ENCODE results near the gene NT5DC3.
"Not testable (repeated sequence)": the region's sequence is repeated elsewhere in the genome, so short reads cannot be mapped to it uniquely, and the experiment has no call there.

The NT5DC3 gene

DNA sequence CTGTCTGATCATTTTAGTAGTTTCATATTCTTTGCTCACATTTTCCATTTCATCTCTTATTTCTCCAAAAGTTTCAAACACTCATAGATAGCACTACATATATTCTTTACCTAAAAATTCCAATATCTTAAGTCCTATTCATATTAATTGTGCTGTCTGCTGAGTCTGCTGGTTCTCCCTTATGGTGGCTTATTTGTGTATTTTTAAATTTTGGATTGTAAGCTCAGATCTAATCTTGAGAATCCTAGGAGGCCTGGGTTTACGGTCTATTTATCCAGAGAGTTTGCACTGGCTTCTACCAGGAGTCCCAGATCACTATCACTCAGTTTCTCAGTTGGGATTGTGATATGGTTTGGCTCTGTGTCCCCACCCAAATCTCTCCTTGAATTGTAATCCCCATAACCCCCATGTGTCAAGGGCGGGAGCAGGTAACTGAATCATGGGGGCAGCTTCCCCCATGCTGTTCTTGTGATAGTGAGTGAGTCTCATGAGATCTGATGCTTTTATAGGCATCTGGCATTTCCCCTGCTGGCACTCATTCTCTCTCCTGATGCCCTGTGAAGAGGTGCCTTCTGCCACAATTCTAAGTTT, 10.2 kb downstream of the NT5DC3 start:
- DNase-seq: no peak

DNA sequence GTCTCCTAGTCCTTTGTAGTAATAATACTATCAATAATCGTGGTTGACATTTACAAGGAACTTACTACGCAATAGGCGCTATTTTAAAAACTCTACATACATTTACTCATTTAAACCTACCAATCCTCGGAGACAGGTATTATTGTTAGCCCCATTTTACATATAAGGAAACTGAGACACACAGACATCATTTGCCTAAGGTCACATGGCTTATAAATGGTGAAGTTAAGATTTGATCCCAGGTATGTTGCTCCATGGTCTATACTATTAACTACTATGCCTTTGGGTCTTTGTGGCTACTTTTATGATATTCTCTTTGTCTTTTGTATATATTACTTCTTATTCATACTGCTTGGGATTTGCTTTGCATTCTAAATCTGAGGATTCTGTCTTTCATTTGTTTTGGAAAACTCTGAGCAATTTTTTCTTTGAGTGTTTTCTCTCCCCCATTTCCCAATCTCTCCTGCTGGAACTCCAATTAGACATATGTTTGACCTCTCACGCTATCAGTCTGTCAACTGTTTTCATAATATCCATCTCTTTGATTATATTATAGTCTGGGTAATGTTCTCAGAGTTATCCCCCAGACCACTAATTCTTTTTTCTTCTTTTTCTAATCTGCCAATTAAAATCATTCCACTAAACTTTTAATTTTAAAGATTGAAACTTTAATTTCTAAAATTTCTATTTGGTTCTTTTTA, 10.9 kb downstream of the NT5DC3 start:
- DNase-seq: no peak

GRCh38 chr12:103829092-103829491, 11.9 kb downstream of the NT5DC3 start:
- DNase-seq: no peak

DNA sequence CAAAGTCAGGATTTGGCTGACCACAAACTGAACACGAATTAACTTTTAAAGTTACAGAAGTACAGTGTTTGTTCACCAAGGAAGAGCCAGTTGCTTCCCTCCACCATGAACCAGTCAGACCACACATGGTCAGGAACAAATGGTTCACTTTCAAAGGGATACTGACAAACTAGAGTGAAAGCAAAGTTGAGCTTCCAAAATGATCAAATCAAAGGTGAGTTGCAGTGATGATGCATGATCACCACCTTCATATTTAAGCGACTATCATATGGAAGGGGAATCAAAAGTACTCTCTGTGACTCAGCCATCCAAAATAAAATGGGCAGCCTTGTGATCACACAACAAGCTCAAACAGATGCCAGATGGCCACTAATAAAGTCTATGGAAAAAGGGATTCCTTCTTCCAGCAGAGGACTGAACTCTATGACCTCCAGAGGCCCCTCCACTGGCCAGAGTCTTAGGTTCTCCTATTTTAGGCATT, 13.1 kb downstream of the NT5DC3 start:
- no peak for DNase-seq

- no peak for DNase-seq
Measured at GRCh38 chr12:103824845-103825244, 16.2 kb downstream of the NT5DC3 start.

DNA sequence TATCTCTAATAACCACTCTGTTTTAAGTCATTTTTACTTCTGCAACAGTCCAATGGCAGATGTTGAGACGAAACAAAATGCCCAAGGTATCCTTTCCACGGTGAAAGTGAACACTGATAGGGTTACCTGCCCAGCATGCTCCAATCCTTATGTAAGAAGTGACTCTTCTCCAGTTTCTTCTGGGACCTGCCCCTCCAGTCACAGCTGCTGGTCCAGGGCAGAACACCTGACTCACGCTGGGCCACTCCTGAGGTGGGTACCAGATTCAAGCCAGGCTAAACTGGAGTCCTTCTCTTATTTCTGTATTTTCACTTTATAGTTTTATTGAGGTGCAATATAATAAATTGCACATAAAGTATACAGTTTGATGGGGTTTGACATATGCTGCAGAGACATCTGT, 16.7 kb downstream of the NT5DC3 start:
- DNase-seq: no peak

GRCh38 chr12:103823871-103824270, 17.2 kb downstream of the NT5DC3 start:
- DNase-seq: no peak

DNA sequence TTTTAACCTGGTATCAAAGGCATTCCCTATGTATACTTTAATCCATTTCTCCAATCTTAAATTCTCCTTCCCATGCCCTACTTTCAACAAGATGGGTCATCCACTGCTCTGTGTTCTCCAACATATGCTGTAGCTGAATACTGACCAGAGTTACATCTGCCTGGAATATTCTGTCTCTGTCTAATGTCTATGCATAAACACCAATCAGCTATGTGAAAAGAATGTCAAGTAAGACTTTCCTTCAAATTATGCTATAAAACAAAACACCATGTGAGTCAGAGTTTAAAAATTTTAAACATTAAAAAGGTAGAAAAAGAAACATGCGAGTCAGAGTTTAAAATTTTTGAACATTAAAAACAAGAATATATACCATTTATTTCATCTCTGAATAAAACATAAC, 19.3 kb downstream of the NT5DC3 start:
- no peak for DNase-seq

DNA sequence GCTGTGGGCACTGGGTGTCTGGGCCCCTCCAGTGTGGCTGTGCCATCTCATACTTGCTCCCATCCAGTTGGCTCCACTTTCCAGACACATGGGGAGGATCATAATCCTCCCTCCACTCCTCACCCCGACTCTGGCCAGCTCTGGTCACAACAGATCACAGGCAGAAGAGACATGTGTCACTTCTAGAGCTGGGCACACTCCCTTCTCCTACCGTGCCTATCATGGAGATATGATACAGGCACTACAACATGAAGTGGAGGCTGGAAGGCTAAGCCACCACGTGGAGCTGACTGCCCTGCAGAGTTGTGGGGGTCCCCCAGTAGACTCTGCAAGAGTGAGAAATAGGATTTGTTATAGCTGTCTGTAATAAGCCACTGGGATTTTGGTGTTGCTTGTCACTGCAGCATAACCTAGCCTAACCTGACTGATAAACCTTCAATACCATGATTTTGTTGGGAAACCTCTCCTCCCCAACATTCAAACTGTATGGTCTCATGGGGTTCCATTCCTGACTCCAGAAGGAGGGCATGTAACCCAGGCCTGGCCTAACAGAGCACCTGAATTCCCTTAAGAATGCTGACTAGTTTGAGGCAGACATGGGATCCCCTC, 20.0 kb downstream of the NT5DC3 start:
- no peak for DNase-seq

DNA sequence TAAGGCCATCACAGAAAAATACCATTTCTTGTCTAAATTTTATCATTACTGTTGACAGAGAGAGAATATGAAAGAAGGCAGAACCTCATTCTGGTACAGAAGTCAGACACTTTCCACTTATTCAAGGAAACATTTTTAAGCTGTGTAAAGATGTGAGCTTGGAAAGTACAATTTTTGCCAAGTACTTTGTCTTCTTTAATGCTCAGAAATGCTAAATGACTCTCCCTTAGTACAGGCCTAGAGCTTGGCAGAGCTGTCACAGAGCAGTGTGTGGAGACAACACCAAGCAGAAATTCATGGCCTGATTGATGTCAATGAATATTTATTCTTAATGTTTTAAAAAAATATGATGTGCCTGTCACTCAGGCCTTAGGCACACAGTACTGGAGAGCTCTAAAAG, 20.7 kb downstream of the NT5DC3 start:
- DNase-seq: no peak

DNA sequence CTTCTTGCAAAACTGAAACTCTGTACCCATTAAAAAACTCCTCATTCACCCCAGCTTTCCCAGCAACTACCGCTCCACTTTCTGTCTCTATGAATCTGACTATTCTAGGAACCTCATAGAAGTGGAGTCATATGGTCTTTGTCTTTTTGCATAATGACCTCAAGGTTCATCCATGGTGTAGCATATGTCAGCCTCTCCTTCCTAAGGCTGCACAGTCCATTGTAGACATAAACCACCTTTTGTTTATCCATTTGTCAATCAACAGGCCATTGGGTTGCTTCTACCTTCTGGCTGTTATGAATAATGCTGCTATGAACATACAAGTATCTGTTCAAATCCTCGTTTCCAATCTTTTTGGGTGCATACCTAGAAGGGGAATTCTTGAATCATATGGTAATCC, 21.1 kb downstream of the NT5DC3 start:
- no peak for DNase-seq

DNA sequence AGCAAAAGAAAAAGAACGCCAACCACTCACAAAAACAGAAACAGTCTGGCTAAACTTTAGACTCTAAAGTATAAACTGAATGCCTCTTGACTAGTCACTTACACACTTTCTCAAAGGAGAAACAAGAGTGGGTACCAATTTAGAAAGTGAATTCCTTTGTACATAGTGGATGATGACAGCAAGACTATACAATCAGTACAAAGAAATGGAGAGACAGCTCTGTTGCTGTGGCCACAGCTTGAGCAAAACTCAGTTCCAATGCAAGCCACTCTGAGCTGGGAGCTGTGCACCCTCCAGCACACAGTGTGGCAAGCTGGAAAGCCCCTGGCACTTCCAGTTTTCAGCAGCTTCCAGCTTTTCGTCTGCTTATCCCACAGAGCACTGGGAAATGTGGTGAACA, 21.7 kb downstream of the NT5DC3 start:
- no peak for DNase-seq

DNA sequence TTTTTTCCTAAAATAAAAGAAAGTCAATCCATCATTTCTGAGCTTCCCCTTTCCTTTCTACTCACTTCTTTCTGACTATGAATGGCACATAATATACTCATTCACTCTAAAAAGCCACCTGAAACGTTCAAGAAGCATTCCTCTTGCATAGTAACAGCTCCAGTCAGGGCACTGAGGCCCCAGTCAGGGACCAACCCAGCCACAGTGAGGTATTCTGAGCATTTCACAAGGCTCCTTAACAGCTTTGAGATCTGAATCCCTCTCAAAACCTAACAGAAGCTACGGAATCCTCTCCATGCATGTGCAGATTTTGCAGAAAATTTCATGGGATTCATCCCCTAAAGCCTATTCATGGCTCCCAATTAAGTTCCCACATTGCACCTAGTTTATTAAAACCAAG, 23.2 kb downstream of the NT5DC3 start:
- DNase-seq: no peak

DNA sequence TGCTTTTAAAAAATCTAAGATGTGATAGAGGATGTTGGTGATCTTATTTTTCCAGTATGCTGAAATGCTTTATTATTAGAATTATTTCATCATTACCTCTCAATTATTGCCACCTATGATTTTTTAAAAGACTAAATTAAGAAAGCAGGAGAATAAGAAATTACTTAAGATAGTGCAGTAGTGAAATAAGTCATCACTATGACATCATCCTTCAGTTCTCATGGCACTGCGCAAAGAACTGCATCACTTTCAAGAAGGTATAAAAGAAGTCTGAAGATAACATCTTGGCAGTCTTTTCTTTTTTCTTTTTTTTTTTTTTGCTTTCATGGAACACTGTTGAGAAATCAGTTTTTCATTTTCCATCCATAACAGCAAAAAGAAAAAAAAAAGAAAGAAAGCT, 24.4 kb downstream of the NT5DC3 start:
- DNase-seq: no peak

DNA sequence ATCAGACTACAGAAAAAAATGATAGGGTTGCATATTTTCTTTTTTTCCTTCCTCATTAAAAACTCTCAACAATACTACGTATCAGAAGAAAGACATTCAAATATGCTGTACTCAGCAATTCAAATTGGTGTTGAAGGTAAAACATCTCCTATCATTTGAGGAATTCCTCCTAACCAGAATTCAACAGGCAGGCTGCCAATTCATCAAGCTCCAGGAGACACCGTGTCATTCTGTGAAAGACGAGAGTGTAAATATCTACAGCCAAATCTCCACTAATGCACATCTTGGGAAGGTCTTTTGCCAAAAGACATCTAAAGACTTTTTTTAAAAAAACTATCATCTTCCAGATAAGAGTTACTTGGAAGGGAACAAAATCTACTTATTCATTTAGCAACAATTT, 26.6 kb downstream of the NT5DC3 start:
- DNase-seq: no peak

GRCh38 chr12:103813949-103814348, 27.1 kb downstream of the NT5DC3 start:
- DNase-seq: no peak

GRCh38 chr12:103813426-103813825, 27.6 kb downstream of the NT5DC3 start:
- no peak for DNase-seq

DNA sequence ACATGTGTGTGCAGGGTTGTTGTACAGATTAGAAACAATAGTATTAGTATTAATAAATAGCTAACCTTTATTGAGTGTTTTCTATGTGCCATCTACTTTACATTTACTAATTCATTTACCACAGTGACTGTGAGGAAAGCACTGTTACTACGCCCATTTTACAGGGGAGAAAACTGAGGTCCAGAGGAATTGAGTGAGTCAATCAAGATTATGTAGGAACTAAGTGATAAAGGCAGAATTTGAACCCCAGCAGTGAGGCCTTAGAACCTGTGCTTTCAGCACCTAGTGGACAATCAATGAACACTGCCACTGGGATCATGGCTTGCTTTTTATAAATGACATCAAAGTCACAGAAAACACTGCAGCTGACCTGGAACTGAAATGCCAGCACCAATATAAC, 28.2 kb downstream of the NT5DC3 start:
- DNase-seq: no peak

- DNase-seq: no peak
Measured at GRCh38 chr12:103811791-103812190, 29.2 kb downstream of the NT5DC3 start.

DNA sequence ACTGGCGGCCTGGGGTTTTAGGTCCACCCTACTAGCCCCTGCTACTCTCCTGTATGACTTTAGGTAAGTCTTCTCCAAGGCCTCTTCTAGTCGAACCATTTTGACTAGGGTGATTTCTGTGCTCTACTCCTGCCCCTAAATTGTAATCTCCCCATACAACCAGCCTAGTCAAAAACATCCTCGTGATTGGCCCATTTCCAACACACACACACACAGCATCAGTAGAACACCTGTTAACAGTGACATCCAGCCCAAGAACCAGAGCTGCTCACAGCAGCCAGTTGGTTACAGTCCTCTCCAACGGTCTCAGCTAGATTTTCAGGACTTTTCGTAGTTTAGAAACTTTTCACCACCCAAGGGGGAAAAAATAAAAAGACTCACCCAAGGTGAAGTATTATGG, 30.9 kb downstream of the NT5DC3 start:
- DNase-seq: no peak

GRCh38 chr12:103809639-103810038, 31.4 kb downstream of the NT5DC3 start:
- not testable (repeated sequence) for DNase-seq

DNA sequence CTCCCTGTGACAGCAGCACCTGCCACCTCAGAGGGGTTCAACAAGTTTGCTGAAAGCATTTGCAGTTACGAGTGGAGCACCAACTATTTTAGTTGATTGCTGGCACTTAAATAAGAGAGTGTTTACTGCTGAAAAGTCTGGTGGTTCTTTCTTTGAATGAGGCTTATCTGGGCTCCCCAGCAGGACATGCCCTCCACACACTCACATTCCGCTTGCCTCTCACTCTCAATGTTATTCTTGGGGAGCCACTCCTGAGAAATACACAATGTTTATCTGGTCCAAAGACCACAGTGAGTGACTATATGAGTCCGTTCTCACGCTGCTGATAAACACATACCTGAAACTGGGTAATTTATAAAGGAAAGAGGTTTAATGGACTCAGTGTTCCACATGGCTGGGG, 31.9 kb downstream of the NT5DC3 start:
- DNase-seq: no peak

DNA sequence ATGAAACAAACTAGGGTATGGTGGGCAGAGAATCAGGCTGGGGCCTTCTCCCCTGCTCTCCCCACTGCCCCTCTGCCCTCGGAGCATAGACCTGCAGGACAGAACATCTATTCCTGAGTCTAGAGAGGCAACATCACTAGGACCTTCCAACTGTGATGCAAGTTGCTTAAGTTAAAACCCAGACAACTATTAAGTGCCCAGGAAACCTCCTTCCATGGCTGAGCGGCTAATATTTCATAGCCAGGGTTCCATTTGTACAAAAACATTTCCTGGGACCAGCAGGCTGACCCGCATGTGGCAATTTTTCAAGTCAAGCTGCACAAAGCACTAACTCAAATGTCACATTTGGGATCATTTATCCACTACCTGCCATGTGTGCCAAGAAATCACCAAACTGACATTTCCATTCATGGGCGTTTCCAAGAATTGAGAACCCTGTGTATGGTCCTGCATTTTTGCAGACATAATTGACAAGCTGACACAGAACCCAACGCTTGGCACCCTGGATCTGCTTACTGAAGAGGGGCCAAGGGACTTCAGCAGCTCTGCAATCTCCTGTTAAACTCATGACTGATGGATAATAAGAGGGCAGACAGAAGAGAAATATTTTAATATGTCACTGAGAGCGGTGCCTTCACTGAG, 32.7 kb downstream of the NT5DC3 start:
- DNase-seq: no peak
